Measurements from ENCODE around the gene NUDT15. TPM values are rescaled to one million over a fixed set of nuclear protein-coding genes. Genes with fewer than 3 reads are reported as not detected.
"Not testable (repeated sequence)": the region's sequence is repeated elsewhere in the genome, so short reads cannot be mapped to it uniquely, and the experiment has no call there.

NUDT15 gene
- total RNA-seq, 1 experiment from 2014 or later: 120 TPM

GRCh38 chr13:48014359-48014758 is 23.2 kb upstream of the NUDT15 start:
- DNase-seq: no peak
- Histone ChIP-seq H3K4me3 (ENCODE audit: insufficient read depth, low read depth, low read length) (no peak overlapping the region), H3K36me3 (replicated peaks; ENCODE audit: control insufficient read depth, insufficient read depth, low read length) (no peaks in the 10 kb centered on the region), H3K27me3 (ENCODE audit: control insufficient read depth, insufficient read depth, low read length) (no peaks in the 10 kb centered on the region)

GRCh38 chr13:48018637-48019036 is 18.9 kb upstream of the NUDT15 start:
- H3K27me3 ChIP-seq (ENCODE audit: control insufficient read depth, insufficient read depth, low read length): no peaks in the 10 kb centered on the region
- DNase-seq: no peak
- no peaks in the 10 kb centered on the region for H3K36me3 ChIP-seq (replicated peaks; ENCODE audit: control insufficient read depth, insufficient read depth, low read length)
- no peak overlapping the region for H3K4me3 ChIP-seq (ENCODE audit: insufficient read depth, low read depth, low read length)

GRCh38 chr13:48019796-48020195 is 17.7 kb upstream of the NUDT15 start:
- no peak for DNase-seq
- no peaks in the 10 kb centered on the region for H3K27me3 ChIP-seq (ENCODE audit: control insufficient read depth, insufficient read depth, low read length)

GRCh38 chr13:48028066-48028465 is 9.5 kb upstream of the NUDT15 start:
- no peaks in the 10 kb centered on the region for H3K27me3 ChIP-seq (ENCODE audit: control insufficient read depth, insufficient read depth, low read length)
- no peak overlapping the region for H3K4me3 ChIP-seq (ENCODE audit: insufficient read depth, low read depth, low read length)
- DNase-seq: no peak
- H3K36me3 ChIP-seq (replicated peaks; ENCODE audit: control insufficient read depth, insufficient read depth, low read length): no peaks in the 10 kb centered on the region

More at GRCh38 chr13:48019796-48020195, 17.7 kb upstream of the NUDT15 start:
- no peak overlapping the region for H3K4me3 ChIP-seq (ENCODE audit: insufficient read depth, low read depth, low read length)
- no peaks in the 10 kb centered on the region for H3K36me3 ChIP-seq (replicated peaks; ENCODE audit: control insufficient read depth, insufficient read depth, low read length)

- Histone ChIP-seq H3K36me3 (replicated peaks; ENCODE audit: control insufficient read depth, insufficient read depth, low read length) (no peaks in the 10 kb centered on the region), H3K4me3 (ENCODE audit: insufficient read depth, low read depth, low read length) (no peak overlapping the region), H3K27me3 (ENCODE audit: control insufficient read depth, insufficient read depth, low read length) (no peaks in the 10 kb centered on the region)
- DNase-seq: no peak
Observed at GRCh38 chr13:48029859-48030258, 7.7 kb upstream of the NUDT15 start.

GRCh38 chr13:48038761-48039160 is 1.2 kb downstream of the NUDT15 start:
- peaks cover 8% of the 10 kb centered on the region for H3K36me3 ChIP-seq (replicated peaks; ENCODE audit: control insufficient read depth, insufficient read depth, low read length)
- no peak overlapping the region; the same call in 1 of the 2 replicates for H3K4me3 ChIP-seq (ENCODE audit: insufficient read depth, low read depth, low read length)
- no peaks in the 10 kb centered on the region for H3K27me3 ChIP-seq (ENCODE audit: control insufficient read depth, insufficient read depth, low read length)
- DNase-seq: peak; percentile 48

- no peaks in the 10 kb centered on the region for H3K27me3 ChIP-seq (ENCODE audit: control insufficient read depth, insufficient read depth, low read length)
- H3K36me3 ChIP-seq (replicated peaks; ENCODE audit: control insufficient read depth, insufficient read depth, low read length): peaks cover 8% of the 10 kb centered on the region
- no peak for DNase-seq
- H3K4me3 ChIP-seq (ENCODE audit: insufficient read depth, low read depth, low read length): no peak overlapping the region
Observed at GRCh38 chr13:48040049-48040448, 2.5 kb downstream of the NUDT15 start.

- no peak for DNase-seq
- H3K36me3 ChIP-seq (replicated peaks; ENCODE audit: control insufficient read depth, insufficient read depth, low read length): peaks cover 8% of the 10 kb centered on the region
- no peak overlapping the region for H3K4me3 ChIP-seq (ENCODE audit: insufficient read depth, low read depth, low read length)
- H3K27me3 ChIP-seq (ENCODE audit: control insufficient read depth, insufficient read depth, low read length): no peaks in the 10 kb centered on the region
Observed at GRCh38 chr13:48040896-48041295, 3.4 kb downstream of the NUDT15 start.

GRCh38 chr13:48042894-48043293 is 5.4 kb downstream of the NUDT15 start:
- no peak for DNase-seq
- peaks cover 8% of the 10 kb centered on the region for H3K36me3 ChIP-seq (replicated peaks; ENCODE audit: control insufficient read depth, insufficient read depth, low read length)
- no peaks in the 10 kb centered on the region for H3K27me3 ChIP-seq (ENCODE audit: control insufficient read depth, insufficient read depth, low read length)
- H3K4me3 ChIP-seq (ENCODE audit: insufficient read depth, low read depth, low read length): no peak overlapping the region

- H3K27me3 ChIP-seq (ENCODE audit: control insufficient read depth, insufficient read depth, low read length): no peaks in the 10 kb centered on the region
- H3K36me3 ChIP-seq (replicated peaks; ENCODE audit: control insufficient read depth, insufficient read depth, low read length): peaks cover 8% of the 10 kb centered on the region
- no peak overlapping the region for H3K4me3 ChIP-seq (ENCODE audit: insufficient read depth, low read depth, low read length)
- no peak for DNase-seq
Observed at GRCh38 chr13:48043789-48044503, 6.4 kb downstream of the NUDT15 start.

- H3K27me3 ChIP-seq (ENCODE audit: control insufficient read depth, insufficient read depth, low read length): no peaks in the 10 kb centered on the region
- DNase-seq: no peak
- H3K36me3 ChIP-seq (replicated peaks; ENCODE audit: control insufficient read depth, insufficient read depth, low read length): peaks cover 1% of the 10 kb centered on the region; the same call in 1 of the 2 replicates
- no peak overlapping the region for H3K4me3 ChIP-seq (ENCODE audit: insufficient read depth, low read depth, low read length)
Observed at GRCh38 chr13:48050550-48050949, 13.0 kb downstream of the NUDT15 start.

- peaks cover 1% of the 10 kb centered on the region; the same call in 1 of the 2 replicates for H3K36me3 ChIP-seq (replicated peaks; ENCODE audit: control insufficient read depth, insufficient read depth, low read length)
- no peaks in the 10 kb centered on the region for H3K27me3 ChIP-seq (ENCODE audit: control insufficient read depth, insufficient read depth, low read length)
- H3K4me3 ChIP-seq (ENCODE audit: insufficient read depth, low read depth, low read length): no peak overlapping the region
- DNase-seq: no peak
Observed at GRCh38 chr13:48054601-48055000, 17.1 kb downstream of the NUDT15 start.

GRCh38 chr13:48055712-48056111 is 18.2 kb downstream of the NUDT15 start:
- DNase-seq: no peak
- Histone ChIP-seq H3K27me3 (ENCODE audit: control insufficient read depth, insufficient read depth, low read length) (no peaks in the 10 kb centered on the region), H3K36me3 (replicated peaks; ENCODE audit: control insufficient read depth, insufficient read depth, low read length) (no peaks in the 10 kb centered on the region; the same call in 1 of the 2 replicates), H3K4me3 (ENCODE audit: insufficient read depth, low read depth, low read length) (no peak overlapping the region)

- H3K27me3 ChIP-seq (ENCODE audit: control insufficient read depth, insufficient read depth, low read length); H3K36me3 ChIP-seq (replicated peaks; ENCODE audit: control insufficient read depth, insufficient read depth, low read length); DNase-seq; H3K4me3 ChIP-seq (ENCODE audit: insufficient read depth, low read depth, low read length): not testable (repeated sequence)
Observed at GRCh38 chr13:48058536-48058935, 21.0 kb downstream of the NUDT15 start.

GRCh38 chr13:48059951-48060350 is 22.4 kb downstream of the NUDT15 start:
- DNase-seq; H3K36me3 ChIP-seq (replicated peaks; ENCODE audit: control insufficient read depth, insufficient read depth, low read length); H3K27me3 ChIP-seq (ENCODE audit: control insufficient read depth, insufficient read depth, low read length); H3K4me3 ChIP-seq (ENCODE audit: insufficient read depth, low read depth, low read length): not testable (repeated sequence)
